WERI-Rb-1 (cell line): Measurements from ENCODE around the gene NCOA6.

ENCODE experiments used
- DNase-seq: peaks from one replicate; pipeline ENCODE4 v3.0.0-alpha.2; 2020
- H3K27ac ChIP-seq: fragments of 250-450 bp; sonication (Bioruptor Pico); 2 replicates; pipeline ENCODE4 v1.5.1; 2020; ENCODE audit warnings: mild to moderate bottlenecking, moderate library complexity
- H3K27me3 ChIP-seq: fragments of 250-450 bp; sonication (Bioruptor Pico); 2 replicates; pipeline ENCODE4 v1.5.1; 2021; ENCODE audit warnings: mild to moderate bottlenecking, low read depth, moderate library complexity; ENCODE audit not compliant: insufficient read depth, severe bottlenecking
- H3K36me3 ChIP-seq: fragments of 250-450 bp; sonication (Bioruptor Pico); 2 replicates; pipeline ENCODE4 v1.5.1; 2020; ENCODE audit warnings: mild to moderate bottlenecking, moderate library complexity
- H3K4me3 ChIP-seq: 2 replicates; pipeline ENCODE4 v1.5.1; 2011; ENCODE audit warnings: low read depth, mild to moderate bottlenecking, control low read depth, low read length
- H3K9me3 ChIP-seq: fragments of 250-450 bp; sonication (Bioruptor Pico); 2 replicates; pipeline ENCODE4 v1.5.1; 2021; ENCODE audit warnings: mild to moderate bottlenecking, moderate library complexity; ENCODE audit not compliant: severe bottlenecking
- CTCF ChIP-seq: IDR thresholded peaks from 2 replicates; pipeline ENCODE4 v1.5.1; 2011; ENCODE audit warnings: low read depth, mild to moderate bottlenecking, control low read depth, inconsistent platforms, low read length

NCOA6 gene

GRCh38 chr20:34776177-34776576 is 49.3 kb downstream of the NCOA6 start:
- Histone ChIP-seq H3K9me3 (no peaks in the 10 kb centered on the region), H3K36me3 (peaks cover 23% of the 10 kb centered on the region), H3K27me3 (no peaks in the 10 kb centered on the region), H3K4me3 (no peak overlapping the region), H3K27ac (no peak overlapping the region)
- DNase-seq: no peak
- TF ChIP-seq CTCF: no peak

GRCh38 chr20:34774886-34775285 is 50.6 kb downstream of the NCOA6 start:
- no peak overlapping the region for H3K27ac ChIP-seq
- no peaks in the 10 kb centered on the region for H3K9me3 ChIP-seq
- peaks cover 23% of the 10 kb centered on the region for H3K36me3 ChIP-seq
- no peak for TF ChIP-seq CTCF
- no peak overlapping the region for H3K4me3 ChIP-seq
- DNase-seq: no peak
- no peaks in the 10 kb centered on the region for H3K27me3 ChIP-seq

- TF ChIP-seq CTCF: no peak
- no peak for DNase-seq
- no peaks in the 10 kb centered on the region for H3K27me3 ChIP-seq
Observed at GRCh38 chr20:34774449-34774848, 51.0 kb downstream of the NCOA6 start.

GRCh38 chr20:34773726-34774125 is 51.7 kb downstream of the NCOA6 start:
- no peak overlapping the region for H3K4me3 ChIP-seq
- no peaks in the 10 kb centered on the region for H3K9me3 ChIP-seq
- no peak overlapping the region for H3K27ac ChIP-seq
- no peaks in the 10 kb centered on the region for H3K27me3 ChIP-seq
- no peak for TF ChIP-seq CTCF
- no peak for DNase-seq
- H3K36me3 ChIP-seq: peaks cover 31% of the 10 kb centered on the region

More at GRCh38 chr20:34774449-34774848, 51.0 kb downstream of the NCOA6 start:
- H3K9me3 ChIP-seq: no peaks in the 10 kb centered on the region
- H3K27ac ChIP-seq: no peak overlapping the region
- peaks cover 24% of the 10 kb centered on the region for H3K36me3 ChIP-seq
- no peak overlapping the region for H3K4me3 ChIP-seq

GRCh38 chr20:34772437-34772836 is 53.0 kb downstream of the NCOA6 start:
- H3K4me3 ChIP-seq: no peak overlapping the region
- DNase-seq: no peak
- H3K27ac ChIP-seq: no peak overlapping the region
- H3K36me3 ChIP-seq: peaks cover 44% of the 10 kb centered on the region
- no peak for TF ChIP-seq CTCF
- no peaks in the 10 kb centered on the region for H3K27me3 ChIP-seq
- no peaks in the 10 kb centered on the region for H3K9me3 ChIP-seq

- no peak overlapping the region for H3K4me3 ChIP-seq
- no peak for DNase-seq
- no peak overlapping the region for H3K27ac ChIP-seq
- TF ChIP-seq CTCF: no peak
- no peaks in the 10 kb centered on the region for H3K27me3 ChIP-seq
- peaks cover 52% of the 10 kb centered on the region for H3K36me3 ChIP-seq
- H3K9me3 ChIP-seq: no peaks in the 10 kb centered on the region
Observed at GRCh38 chr20:34771680-34772081, 53.8 kb downstream of the NCOA6 start.
